NT2/D1 (cell line): ENCODE measurements around the gene MED9.

Source experiments
- DNase-seq: peaks from one replicate; pipeline ENCODE4 v3.0.0-alpha.2; 2011; ENCODE audit warnings: low read depth, low spot score
- H3K27me3 ChIP-seq: 2 replicates; pipeline ENCODE4 v1.6.0; 2011; ENCODE audit warnings: mild to moderate bottlenecking; ENCODE audit not compliant: insufficient read length, insufficient read depth
- H3K36me3 ChIP-seq: 2 replicates; pipeline ENCODE4 v1.6.1; 2011; ENCODE audit warnings: mild to moderate bottlenecking, low read length, mixed read lengths; ENCODE audit not compliant: insufficient read depth, insufficient read length
- H3K4me1 ChIP-seq: 2 replicates; pipeline ENCODE4 v1.5.1; 2011; ENCODE audit not compliant: insufficient read depth, insufficient read length
- H3K4me3 ChIP-seq: 2 replicates; pipeline ENCODE4 v1.5.1; 2011; ENCODE audit warnings: low read depth; ENCODE audit not compliant: insufficient read length
- H3K9ac ChIP-seq: 2 replicates; pipeline ENCODE4 v1.6.0; 2011; ENCODE audit warnings: low read depth; ENCODE audit not compliant: insufficient read length
- H3K9me3 ChIP-seq: 2 replicates; pipeline ENCODE4 v1.5.1; 2011; ENCODE audit warnings: mild to moderate bottlenecking, low read length; ENCODE audit not compliant: insufficient read depth
- SUZ12 ChIP-seq: IDR thresholded peaks from 2 replicates; pipeline ENCODE4 v1.6.1; 2011; ENCODE audit not compliant: insufficient read length, insufficient read depth; ENCODE audit errors: extremely low read depth
- YY1 ChIP-seq: IDR thresholded peaks from 2 replicates; pipeline ENCODE4 v1.6.1; 2011; ENCODE audit not compliant: insufficient read length, insufficient read depth
- ZNF274 ChIP-seq: IDR thresholded peaks from 2 replicates; pipeline ENCODE4 v1.6.1; 2011; ENCODE audit warnings: mild to moderate bottlenecking, low read depth, low read length

Gene MED9

DNA sequence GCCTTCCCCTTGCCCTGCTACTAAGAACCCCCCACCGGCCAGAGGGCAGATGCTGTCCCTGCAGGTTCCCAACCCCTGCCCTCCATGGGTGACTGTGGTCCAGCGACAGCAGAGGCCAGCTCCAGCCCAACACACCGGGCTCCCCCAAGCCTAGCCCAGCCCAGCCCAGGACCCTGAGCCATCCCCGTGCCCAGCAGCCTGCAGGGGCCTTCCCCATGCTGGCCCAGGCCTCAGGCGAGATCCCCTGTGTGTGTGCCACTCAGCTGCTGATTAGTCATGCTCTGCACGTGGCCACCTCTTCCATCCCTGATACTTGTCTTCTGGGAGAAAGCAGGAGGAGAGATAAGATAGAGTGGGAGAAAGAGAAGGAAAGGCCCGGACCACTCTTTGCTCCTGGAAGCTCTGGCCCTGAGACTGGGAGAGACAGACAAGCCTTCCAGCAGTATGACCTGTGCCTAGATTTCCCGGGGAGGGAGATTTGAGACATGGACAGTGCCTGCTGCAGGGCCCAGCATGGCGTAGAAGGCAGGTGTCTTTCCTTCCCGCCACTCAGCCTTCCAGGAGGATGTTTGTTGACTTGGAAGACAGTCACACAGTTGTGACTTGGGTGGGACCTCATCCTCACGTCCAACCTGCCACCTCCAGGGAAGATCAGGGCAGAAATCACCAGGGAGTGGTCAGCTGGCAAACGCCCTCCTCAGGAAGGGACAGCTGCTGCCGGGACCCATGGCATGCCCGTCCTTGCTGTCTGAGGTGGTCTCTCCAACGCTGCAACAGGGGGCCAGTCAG lies 60.7 kb downstream of the MED9 start:
- TF ChIP-seq YY1 (no peak), SUZ12 (no peak), ZNF274 (no peak)
- no peak overlapping the region for H3K9ac ChIP-seq
- no peaks in the 10 kb centered on the region for H3K9me3 ChIP-seq
- H3K4me1 ChIP-seq = peaks cover 3% of the 10 kb centered on the region
- no peak for DNase-seq
- H3K4me3 ChIP-seq = no peak overlapping the region
- no peaks in the 10 kb centered on the region for H3K27me3 ChIP-seq
- no peaks in the 10 kb centered on the region for H3K36me3 ChIP-seq

DNA sequence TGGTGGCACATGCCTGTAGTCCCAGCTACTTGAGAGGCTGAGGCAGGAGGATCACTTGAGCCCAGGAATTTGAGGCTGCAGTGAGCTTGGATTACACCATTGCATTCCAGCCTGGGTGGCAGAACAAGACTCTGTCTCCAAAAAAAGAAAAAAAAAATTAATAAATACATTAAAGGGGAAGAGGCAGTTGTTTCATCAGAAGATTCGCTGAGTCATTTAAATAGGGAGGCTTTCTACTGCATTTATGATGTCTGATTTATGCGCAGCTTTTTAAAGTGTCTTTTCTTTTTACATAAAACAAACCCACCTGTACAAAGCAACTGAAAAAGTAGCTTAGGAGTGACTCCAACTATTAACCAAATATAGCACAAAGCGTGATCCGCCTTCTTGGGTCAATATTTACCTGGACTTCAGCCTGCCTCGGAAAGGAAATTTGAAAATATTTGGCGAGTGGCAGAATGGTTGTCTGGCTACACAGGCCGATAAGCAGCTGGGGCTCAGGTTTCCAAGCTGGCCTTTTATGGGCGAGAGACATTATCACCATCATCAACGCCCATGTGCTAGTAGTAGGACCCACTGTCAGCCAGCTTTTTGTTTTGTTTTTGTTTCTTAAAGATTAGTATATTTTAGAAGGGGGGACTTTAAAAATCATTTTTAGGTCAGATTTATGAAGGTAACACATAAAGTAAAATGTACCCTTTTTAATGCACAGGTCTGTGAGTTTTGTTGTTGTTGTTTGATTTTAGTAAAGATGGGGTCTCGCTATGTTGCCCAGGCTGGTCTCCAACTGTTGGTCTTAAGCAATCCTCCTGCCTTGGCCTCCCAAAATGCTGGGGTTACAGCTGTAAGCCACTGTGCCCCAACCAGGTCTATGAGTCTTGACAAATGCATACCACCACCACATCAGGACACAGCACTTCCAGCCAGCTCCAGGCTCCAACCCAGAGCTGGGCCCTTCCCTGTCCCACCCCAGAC lies 61.9 kb downstream of the MED9 start:
- no peak for DNase-seq
- Histone ChIP-seq H3K27me3 (no peaks in the 10 kb centered on the region), H3K9ac (no peak overlapping the region), H3K4me3 (no peak overlapping the region), H3K4me1 (peaks cover 3% of the 10 kb centered on the region), H3K36me3 (no peaks in the 10 kb centered on the region), H3K9me3 (no peaks in the 10 kb centered on the region)
- TF ChIP-seq ZNF274 = no peak
- TF ChIP-seq YY1 = no peak
- TF ChIP-seq SUZ12 = no peak

DNA sequence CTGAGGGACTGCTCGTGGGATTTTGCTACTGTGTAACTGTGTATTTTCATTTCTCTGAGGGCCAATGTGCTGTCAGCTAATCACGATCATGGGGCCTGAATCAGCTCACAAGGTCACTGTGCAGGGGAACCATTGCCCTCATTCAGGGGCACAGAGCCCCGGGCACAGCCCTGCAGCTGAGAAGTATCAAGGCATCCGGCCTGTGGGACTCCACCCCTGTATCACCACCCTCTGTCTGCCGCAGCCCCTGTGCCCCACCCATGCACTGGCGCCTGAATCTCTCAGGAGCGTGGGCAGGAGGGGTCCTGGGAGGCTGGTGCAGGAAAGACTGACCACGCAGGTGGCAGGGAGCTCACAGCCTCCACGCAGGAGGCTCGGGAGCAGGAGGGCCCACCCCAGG lies 62.8 kb downstream of the MED9 start:
- Histone ChIP-seq H3K36me3 (no peaks in the 10 kb centered on the region), H3K4me1 (peaks cover 3% of the 10 kb centered on the region), H3K9ac (no peak overlapping the region), H3K4me3 (no peak overlapping the region), H3K9me3 (no peaks in the 10 kb centered on the region), H3K27me3 (no peaks in the 10 kb centered on the region)
- TF ChIP-seq YY1 = no peak
- TF ChIP-seq SUZ12 = no peak
- no peak for TF ChIP-seq ZNF274
- no peak for DNase-seq

DNA sequence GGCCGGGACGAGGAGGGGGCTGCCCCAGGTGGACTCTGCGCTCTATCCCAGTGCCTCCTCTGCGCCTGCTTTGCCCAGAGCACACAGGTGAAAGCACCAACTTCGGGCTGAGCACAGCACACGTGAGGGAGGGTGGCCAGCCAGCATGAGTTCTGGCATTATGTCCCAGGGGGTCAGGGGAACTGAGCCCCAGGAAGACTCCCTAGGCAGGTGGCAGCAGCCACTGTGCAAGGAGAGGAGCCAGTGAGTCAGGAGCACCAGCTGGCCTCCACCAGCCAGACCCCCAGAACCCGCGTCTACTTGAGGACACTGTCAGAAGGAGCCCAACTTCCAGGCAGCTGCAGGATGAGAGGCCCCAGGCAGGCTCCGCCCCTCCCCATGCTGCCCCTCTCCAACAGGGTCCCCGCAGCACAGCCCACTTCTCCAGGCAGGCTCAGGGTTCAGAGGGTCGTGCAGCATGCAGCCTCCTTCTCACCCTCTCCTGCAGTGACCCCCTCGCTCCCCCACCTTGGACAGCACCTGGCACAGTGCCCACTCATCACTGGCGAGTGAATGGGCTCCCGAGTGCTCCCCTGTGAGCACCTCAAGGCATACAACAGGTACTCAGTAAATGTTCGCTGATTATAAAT lies 63.6 kb downstream of the MED9 start:
- no peak for DNase-seq
- Histone ChIP-seq H3K9ac (no peak overlapping the region), H3K4me3 (no peak overlapping the region), H3K4me1 (peaks cover 3% of the 10 kb centered on the region), H3K9me3 (no peaks in the 10 kb centered on the region), H3K36me3 (no peaks in the 10 kb centered on the region), H3K27me3 (no peaks in the 10 kb centered on the region)
- TF ChIP-seq SUZ12 = no peak
- TF ChIP-seq YY1 = no peak

DNA sequence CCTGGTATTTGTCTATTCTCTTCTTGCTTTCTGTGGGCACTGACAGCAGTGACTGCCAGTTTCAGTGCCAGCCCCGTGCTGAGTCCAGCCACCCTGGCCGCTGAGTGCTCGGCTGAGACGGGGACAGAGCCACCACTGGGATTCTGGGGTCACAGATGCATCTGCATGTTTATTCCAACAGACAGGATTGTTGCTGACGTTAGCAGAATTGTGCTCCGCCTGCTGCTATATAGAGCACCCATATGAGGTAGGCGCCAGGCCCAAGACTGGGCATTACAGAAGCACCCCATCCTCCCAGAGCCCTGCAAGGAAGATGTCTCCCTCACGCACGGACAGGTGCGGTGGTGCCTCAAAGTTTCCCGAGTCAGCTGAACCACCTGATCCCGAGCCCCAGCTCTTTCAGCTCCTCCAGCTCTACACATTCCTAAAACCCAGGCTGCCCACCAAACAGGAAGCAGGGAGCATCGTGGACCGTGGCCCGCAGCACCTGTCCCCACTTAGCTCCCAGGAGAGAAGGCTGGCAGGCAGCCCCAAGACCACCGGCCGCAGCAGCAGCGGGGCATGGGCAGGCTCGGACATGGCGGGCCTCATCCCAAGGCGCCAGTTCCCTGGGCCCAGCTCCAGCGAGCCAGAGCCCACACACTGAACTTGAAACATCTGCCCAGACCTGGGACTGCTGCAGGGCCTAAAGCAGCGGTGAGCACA lies 64.3 kb downstream of the MED9 start:
- no peak for DNase-seq
- TF ChIP-seq YY1 (no peak), SUZ12 (no peak), ZNF274 (no peak)
- peaks cover 3% of the 10 kb centered on the region for H3K4me1 ChIP-seq

DNA sequence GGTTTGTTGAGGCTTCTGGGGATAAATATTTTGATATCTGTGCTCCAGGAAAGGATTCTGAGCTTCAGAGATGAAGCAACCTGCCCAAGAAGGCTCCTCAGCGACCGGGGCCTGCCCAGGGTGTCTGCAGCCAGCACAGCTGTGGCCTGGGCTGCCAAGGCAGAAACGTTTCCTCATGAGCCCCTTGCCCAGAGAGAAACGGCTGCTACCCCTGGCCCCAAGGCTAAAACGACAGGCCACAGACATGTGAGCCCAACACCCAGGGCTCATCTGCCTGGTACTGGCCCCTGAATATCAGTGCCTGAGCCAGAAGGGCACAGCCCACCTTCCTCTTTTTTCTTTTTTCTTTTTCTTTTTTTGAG lies 64.8 kb downstream of the MED9 start:
- peaks cover 3% of the 10 kb centered on the region for H3K4me1 ChIP-seq

More for the DNA sequence above, 64.3 kb downstream of the MED9 start:
- Histone ChIP-seq H3K9ac (no peak overlapping the region), H3K9me3 (no peaks in the 10 kb centered on the region), H3K27me3 (no peaks in the 10 kb centered on the region), H3K4me3 (no peak overlapping the region), H3K36me3 (no peaks in the 10 kb centered on the region)

More for the DNA sequence above, 64.8 kb downstream of the MED9 start:
- Histone ChIP-seq H3K4me3 (no peak overlapping the region), H3K9ac (no peak overlapping the region), H3K36me3 (no peaks in the 10 kb centered on the region), H3K9me3 (no peaks in the 10 kb centered on the region), H3K27me3 (no peaks in the 10 kb centered on the region)
- DNase-seq = no peak
- TF ChIP-seq YY1 = no peak
- TF ChIP-seq SUZ12 = no peak
- no peak for TF ChIP-seq ZNF274
